ENCODE measurements around the gene ZNF787.
A peak's percentile ranks its signal among the peaks of the same experiment; 100 is the strongest.
"Not testable (repeated sequence)": the region's sequence is repeated elsewhere in the genome, so short reads cannot be mapped to it uniquely, and the experiment has no call there.

ZNF787 gene

GRCh38 chr19:56103027-56103614 lies 18.0 kb downstream of the ZNF787 start:
- DNase-seq: no peak

DNA sequence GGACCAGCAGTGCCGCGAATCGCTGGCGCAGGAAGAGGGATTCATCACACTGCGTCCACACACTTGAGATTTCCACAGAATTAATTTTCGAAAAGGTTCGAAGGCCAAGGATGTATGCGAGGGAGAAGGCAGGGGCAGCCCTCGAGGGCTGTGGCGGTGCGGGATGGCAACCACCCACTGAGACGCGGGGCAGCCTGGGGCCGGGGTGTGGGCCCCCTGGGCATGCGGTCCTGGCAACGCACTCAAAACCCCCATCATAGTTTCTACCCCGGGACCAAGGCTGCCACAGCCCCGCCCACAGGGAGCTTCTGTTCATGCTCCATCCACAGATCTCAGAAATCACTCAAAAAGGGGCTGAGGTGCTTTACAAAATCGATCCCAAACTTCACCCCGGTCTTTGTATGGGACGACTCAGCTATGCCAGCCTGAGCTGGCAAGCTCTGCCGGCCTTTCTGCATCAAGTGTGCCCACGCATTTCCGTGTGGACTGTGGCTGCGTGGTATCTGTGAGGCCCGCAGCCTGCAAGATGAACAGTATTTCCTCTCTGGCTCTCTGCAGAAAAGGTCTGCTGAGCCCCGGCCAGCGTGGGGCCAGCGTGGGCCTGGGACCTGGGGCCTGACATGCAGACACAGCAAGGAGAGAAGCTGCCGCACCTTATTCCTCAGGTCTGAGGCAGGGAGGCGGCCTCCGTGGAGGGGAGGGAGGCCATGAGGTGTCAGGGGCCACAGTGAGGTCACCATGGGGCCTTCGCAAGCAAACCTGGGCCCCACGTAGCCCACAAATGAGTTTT lies 19.2 kb downstream of the ZNF787 start:
- no peak for DNase-seq

DNA sequence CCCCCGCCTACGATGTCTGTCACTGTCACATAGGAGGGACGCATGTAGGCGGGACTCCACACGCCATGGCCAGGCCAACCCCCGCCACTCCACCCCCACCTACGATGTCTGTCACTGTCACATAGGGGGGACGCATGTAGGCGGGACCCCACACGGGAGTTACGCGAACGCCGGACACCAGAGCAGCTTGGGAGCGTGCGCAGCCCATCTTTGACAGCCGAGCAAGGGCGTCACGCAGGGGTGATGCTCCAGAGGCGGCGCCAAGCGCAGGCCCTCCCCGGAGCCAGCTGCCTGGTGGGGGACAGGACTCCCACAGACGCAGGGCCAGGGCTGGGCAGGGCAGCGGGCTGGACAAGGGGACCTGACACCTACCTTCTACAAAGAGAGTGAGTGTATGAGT lies 20.0 kb downstream of the ZNF787 start:
- DNase-seq: no peak

GRCh38 chr19:56099638-56100539 lies 21.2 kb downstream of the ZNF787 start:
- no peak for DNase-seq

DNA sequence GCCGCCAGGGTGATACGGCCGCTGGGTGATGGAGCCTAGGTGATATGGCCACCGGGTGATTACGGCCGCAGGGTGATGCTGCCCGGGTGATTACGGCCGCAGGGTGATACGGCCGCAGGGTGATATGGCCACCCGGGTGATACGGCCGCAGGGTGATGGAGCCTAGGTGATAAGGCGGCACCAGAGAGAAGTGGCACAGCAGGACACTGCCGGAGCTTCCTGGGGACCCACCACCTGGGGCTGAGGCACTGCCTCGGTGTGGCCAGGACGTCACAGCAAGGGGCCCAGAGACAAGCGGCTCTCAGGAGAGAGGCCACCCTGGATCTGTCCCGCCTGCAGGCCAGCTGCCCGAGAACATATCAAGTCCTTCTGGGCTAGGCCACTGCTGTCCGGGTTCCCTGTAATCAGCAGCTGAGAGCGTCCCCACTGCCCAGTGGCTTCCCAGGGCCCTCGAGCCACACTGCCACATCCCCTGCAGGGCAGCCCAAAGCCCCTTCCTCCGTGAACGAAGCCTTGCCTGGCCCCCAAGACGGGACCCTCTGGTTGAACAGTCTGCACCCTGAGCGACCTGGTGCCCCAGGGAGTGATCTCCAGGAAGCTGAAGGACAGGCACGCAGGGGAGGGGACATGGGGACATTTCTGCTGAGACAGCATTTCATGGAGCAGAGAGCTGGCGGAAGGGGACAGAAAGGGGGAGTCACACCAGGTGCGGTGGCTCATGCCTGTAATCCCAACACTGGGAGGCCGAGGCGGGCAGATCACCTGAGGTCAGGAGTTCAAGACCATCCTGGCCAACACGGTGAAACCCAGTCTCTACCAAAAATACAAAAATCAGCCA lies 22.1 kb downstream of the ZNF787 start:
- DNase-seq: no peak

DNA sequence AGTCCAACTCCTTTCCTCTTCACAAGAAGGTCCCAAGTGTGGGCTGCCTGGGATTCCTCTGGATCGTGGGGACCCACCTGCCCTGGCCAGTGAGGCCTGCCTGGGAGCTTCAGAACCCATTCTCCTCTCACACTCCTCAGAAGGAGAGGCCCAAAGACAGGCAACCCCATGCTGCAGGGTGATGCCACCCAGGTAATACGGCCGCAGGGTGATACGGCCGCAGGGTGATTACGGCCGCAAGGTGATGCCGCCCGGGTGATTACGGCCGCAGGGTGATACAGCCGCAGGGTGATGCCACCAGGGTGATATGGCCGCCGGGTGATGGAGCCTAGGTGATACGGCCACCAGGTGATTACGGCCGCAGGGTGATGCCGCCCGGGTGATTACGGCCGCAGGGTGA lies 22.9 kb downstream of the ZNF787 start:
- not testable (repeated sequence) for DNase-seq

GRCh38 chr19:56097776-56098175 lies 23.3 kb downstream of the ZNF787 start:
- no peak for DNase-seq

GRCh38 chr19:56097306-56097705 lies 23.8 kb downstream of the ZNF787 start:
- DNase-seq: no peak

DNA sequence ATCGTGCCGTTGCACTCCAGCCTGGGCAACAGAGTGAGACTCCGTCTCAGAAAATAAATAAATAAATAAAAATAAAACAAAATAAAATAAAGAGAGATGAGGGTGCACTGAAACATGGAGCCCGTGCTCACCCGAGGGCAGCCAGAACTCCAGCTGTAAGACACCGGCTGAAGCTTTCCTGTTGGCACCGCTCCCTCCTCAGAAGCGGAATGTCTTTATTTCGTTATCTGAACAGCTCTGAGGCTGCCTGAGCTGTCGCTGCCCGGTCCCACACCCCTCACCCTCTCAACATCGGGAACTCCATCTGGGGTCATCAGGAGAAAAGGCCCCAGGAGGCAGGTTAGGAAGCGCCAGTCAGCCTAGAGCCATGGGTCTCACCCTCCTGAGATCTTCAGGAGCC lies 24.4 kb downstream of the ZNF787 start:
- no peak for DNase-seq

GRCh38 chr19:56094449-56094848 lies 26.6 kb downstream of the ZNF787 start:
- no peak for DNase-seq

DNA sequence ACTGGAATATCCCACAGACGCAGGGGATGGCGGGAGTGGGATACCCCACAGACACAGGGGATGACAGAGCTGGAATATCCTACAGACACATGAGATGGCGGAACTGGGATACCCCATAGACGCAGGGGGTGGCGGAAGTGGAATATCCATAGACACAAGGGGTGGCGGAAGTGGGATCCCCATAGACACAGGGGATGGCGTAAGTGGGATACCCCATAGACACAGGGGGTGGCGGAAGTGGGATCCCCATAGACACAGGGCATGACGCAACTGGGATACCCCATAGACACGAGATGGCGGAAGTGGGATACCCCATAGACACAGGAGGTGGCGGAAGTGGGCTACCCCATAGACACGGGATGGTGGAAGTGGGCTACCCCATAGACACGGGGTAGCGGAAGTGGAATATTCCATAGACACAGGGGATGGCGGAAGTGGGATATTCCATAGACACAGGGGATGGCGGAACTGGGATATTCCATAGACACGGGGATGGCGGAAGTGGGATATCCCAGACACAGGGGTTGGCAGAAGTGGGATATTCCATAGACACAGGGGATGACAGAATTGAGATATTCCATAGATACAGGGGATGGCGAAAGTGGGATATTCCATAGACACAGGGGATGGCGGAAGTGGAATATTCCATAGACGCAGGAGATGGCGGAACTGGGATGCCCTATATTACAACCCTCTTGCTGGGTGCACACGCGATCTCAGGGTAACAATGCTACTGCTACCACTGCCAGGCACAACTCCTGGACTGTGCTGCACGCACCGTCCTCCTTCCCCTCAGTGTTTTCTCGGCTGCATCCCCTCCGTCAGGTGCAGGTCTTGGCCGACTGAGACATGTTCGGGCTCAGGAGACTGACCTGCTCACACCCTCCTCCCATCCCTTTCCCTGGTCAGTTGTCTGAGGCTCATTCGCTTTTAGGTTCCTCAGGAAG lies 28.1 kb downstream of the ZNF787 start:
- no peak for DNase-seq

GRCh38 chr19:56091751-56092546 lies 29.1 kb downstream of the ZNF787 start:
- DNase-seq: no peak

- DNase-seq: no peak
Observed at GRCh38 chr19:56091066-56091490, 30.0 kb downstream of the ZNF787 start.

GRCh38 chr19:56089344-56089743 lies 31.8 kb downstream of the ZNF787 start:
- no peak for DNase-seq

DNA sequence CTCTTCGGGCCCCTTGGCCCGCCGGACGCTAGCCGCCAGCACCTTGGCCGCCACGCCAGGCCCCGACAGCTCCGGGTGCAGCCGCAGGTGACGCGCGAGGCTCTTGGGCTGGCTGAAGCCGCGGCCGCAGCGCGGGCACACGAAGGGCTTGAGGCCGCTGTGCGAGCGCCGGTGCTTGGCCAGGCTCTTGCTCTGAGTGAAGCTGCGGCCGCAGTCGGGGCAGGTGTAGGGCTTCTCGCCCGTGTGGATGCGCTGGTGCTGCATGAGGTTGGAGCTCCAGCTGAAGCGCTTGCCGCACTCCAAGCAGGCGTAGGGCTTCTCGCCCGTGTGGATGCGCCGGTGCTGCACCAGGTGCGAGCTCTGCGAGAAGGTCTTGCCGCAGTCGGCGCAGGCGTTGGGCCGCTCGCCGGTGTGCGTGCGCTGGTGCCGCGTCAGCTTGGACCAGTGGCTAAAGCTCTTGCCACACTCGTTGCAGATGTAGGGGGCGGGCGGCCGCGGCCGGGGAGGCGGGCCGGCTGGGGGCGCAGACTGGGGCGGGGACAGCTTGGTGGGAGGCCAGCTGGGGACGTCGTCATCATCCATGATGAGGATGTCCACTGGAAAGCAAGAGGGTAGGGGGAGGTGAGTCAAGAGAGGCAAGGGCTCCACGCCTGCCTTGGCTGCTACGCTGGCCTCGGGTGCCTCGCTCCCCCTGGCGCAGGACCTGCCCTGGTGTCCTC lies 32.4 kb downstream of the ZNF787 start:
- peak; percentile 4 for DNase-seq

DNA sequence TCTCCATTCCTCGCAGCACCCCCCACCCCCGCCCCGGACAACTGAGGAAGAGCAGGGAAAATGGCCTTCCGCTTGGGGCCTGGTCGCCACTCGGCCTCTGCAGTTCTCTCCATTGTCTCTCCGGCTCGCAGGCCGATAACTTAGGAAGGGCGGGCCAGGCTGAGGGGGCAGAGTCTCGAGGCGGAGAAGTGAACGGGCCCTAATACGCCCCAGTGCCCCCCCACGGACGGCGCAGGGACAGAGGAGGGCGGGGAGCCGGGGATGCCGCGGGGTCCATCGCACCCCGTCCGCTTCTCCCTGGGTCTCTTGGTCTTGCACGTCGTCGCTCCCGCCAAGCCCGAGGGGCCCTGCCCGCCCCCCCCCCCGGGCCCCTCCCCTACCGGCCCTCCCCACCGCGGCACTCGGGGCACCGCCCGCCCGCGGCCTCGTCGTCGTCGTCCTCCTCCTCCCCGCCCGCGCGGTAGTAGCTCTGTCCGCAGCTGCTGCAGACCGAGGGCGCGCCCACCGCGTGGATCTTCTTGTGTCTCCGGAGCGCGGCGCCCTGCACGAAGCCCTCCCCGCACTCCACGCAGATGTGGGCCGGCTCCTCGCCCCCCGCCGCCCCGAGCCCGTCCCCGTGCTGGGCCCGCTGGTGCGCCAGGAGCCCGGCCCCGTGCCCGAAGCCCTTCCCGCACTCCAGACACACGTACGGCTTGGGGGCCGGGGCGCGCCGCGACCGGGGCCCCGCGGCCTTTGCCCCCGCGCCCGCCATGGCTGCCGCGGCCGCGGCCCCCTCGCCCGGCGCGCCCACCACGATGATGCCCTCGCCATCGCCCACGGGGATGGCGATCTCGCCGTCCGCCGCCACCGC lies 33.2 kb downstream of the ZNF787 start:
- DNase-seq: peak; percentile 13

DNA sequence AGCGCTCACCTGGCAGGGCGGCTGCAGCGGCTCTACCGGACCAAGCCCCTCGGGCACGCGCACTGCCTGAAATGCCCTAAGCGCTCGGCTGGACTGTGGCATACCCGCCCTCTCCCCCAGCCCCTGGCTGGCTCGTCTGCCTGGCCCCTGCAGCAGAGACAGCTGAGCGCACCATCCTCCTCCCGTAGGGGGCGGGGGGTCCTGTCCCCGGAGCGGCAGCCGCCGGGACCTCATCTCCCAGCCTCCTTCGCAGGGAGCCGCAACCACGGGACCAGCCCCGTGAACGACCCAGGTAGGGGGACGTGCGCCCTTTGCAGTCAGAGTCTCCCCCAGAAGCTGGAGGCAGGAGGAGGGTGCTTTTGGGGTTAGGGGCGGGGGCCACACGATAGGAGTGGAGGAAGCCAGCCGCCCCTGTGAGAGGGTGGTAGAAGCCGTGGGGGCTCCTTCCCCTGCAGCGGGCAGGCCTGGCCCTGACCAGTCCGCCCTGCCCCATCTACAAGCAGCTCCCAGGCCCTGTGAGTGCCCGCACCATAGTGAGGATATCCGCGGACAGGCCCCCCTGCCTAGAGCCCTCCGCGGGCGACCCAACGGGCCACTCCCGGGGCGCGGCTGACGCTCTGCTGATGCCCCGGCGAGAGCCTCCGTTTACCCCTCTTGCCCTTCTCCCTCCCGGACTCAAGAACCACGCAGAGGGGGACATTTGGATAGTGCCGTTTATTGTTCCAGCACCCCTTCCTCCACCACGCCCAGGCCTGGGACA lies 34.2 kb downstream of the ZNF787 start:
- DNase-seq: peak; percentile 15

Data from right hindlimb (tissue), 1 donor.